ENCODE data around the gene ARHGEF11.

ARHGEF11 gene

DNA sequence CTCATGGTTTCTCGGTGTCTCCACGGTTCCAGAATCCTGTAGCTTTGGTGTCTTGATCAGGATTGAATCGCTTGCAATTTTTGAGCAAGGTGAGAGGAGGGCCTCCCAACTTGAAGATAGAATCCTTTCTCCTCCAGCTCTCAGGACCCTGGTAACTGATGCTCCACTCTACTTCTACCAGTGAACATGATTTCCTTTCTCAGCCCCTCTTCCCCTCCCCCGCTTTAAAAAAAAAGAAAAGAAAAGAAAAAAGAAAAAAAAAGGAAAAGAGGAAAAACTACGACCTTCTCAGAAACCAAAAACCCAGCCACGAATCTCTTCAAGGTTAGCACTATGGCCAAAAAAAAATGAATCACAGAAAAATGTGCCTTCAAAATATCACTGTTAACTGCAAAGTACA is 1.2 kb downstream of the ARHGEF11 start:
- no peak for DNase-seq

DNA sequence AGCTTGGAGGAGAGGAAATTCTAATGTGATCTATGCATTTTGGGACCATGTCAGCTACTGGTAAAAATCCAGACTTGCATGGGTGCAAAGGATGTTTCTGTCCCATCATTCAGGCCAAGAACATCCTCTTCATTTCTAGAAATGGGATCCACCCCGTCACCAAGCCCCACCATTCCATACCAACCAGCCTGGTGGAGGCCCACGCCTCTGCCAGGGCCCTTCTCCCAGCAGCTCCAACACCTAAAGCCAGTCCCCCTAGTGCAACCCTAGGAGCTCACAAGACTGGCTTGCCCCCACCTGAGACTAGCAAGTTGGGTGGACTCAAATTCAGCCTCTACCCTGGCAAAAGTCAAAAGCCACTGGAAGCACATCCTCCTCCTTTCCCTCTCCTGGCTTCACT is 1.9 kb downstream of the ARHGEF11 start:
- no peak for DNase-seq

DNA sequence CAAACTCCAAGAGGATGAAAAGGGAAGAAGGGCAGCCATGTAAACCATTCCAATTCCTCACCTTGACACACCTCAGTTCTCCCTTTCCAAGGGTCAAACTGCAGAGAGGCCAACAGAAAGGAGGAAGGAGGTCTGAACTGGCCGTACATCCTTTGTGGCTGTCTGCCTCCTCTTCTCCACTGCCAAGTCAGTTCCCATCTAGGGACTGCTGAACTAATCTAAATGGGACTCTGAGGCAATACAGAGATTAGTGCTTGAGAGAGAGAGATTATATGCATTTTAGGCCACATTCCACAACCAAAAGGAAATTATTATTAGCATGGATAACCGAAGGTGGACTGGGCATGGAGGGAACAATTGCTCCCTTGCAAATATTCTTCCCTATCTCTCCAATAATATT is 2.7 kb downstream of the ARHGEF11 start:
- DNase-seq: no peak

GRCh38 chr1:157040802-157041201 is 4.7 kb downstream of the ARHGEF11 start:
- DNase-seq: no peak

- no peak for DNase-seq
Observed at GRCh38 chr1:157035121-157035520, 10.4 kb downstream of the ARHGEF11 start.

DNA sequence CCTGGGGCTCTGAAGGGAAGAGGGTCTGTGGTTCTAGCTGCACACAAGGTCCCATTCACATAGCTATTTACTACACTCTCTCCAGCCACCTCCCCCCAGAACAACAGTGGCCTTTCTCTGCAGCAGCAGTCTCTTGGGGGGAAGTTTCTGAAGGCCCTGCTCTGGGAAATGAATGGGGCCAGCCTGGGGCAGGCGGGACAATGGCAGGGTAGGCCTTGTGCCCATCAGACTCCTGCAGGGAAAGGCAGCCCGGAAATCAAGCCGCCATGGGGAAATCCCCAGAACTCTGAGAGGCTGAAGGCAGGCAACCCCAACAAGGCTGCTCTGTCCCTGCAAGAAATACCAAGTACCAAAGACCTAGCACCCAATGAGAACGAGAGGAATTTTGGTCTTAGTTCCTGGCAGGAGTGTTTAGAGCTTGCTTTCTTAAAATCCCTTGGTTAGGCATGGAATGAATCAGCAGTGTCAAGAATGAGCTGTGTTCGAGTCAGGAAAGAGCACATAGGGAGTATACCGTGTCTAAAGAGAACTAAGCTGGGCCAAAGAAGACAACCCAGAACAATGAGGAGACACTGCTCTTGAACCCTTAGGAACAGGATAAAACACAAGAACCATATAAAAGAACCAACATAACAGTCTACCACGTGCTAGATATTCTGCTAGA is 11.3 kb downstream of the ARHGEF11 start:
- no peak for DNase-seq

DNA sequence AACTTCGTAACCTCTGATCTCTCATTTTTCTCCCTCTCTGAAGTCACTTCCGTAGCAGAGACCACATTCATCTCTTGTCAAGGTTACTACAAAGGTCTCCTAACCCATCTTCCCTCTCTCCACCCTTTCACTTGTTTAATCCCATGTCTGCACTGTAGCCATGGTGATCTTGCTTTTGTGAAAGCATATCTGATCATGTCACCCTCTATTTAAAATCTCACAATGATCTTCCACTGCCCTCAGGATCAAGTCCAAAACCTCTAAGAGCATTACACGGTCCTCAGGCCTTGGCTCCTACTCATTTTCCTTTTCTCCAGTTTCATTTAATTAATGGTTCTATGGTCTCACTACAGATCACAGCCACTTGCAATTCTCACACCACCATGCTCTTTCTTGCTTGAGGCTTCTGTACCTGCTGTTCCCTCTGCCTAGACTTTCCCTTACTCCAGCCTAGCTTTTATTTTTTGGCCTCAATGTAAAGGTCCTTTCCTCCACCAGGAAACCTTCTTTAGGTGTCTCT is 12.1 kb downstream of the ARHGEF11 start:
- DNase-seq: no peak

- no peak for DNase-seq
Observed at GRCh38 chr1:157032303-157032702, 13.2 kb downstream of the ARHGEF11 start.

- DNase-seq: no peak
Observed at GRCh38 chr1:157030728-157031127, 14.8 kb downstream of the ARHGEF11 start.

DNA sequence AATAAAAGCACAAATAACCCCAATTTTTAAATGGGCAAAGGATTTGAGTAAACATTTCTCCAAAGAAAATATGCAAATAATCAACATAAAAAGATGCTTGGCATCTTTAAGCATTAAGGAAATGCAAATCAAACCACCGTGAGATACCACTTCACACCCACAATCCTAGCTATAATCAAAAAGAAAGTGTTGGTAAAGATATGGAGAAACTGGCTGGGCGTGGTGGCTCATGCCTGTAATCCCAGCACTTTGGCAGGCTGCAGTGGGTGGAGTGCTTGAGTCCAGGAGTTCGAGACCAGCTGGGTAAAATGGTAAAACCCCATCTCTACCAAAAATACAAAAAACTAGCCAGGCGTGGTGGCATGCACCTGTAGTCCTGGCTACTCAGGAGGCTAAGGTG is 16.9 kb downstream of the ARHGEF11 start:
- DNase-seq: no peak

DNA sequence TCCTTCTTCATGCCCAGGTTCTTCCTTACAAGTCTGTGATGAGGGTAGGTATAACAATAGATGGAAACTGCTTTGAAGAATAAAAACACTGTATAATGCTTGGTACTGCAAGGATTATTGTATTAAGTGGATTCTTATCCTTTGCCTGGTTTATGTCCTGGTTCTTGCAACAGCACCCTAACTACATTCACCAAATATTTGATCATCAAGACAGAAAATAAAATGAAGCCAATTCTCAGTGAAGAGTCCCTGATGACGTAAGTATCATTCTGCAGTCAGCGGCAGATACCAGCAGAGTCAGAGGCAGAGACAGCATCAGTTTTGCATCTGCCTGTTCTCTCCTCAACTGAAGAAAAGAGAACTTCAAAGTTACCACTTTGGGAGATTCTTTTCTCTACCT is 19.7 kb downstream of the ARHGEF11 start:
- DNase-seq: no peak

DNA sequence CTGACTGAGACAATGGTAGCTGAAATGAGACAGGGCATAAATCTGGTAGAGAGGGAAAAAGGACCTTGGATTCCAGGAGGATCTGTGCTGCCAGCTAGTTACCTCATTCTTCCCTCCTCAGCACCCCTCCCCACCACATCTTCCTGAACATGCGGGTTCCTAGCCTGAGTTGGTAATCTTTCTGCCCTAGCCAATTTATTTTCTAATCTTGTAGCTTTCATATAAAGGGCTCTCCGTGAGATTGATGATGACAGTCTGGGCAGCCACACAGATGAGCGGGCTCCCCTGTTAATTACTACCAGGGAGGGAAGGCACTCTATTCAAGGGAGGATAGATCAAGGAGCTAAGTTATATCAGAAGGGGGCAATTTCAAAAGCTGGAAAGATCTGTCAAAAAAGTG is 20.2 kb downstream of the ARHGEF11 start:
- no peak for DNase-seq

DNA sequence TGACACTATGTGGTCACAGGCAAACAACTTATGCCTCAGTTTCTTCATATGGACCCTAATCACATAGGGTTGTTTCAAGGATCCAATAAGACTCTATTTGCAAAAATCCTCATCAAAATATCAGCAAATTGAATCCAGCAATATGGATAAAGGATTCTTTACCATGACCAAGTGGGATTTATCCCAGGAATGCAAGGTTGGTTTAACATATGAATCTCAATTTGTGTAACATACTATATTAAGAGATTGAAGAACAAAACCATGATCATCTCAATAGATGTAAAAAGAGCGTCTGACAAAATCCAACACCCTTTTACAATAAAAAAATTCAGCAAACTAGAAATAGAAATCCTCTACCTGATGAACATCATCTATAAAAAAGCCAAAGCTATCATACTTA is 23.9 kb downstream of the ARHGEF11 start:
- DNase-seq: no peak

DNA sequence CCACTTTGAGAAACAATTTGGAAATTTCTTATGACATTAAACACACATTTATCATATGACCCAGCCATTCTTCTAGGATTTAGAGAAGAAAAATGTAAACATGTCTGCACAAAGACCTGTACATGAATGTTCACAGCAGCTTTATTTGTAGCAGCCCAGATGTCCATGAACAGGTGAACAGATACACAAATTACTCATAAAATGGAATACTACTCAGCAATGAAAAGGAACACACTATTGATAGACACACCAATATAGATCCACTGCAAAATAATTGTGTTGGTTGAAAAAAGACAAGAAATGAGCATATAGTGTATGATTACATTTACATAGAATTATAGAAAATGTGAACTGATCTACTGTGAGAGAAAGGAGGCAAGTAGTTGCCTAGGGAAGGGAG is 26.1 kb downstream of the ARHGEF11 start:
- DNase-seq: no peak

- DNase-seq: no peak
Observed at GRCh38 chr1:157011845-157012244, 33.7 kb downstream of the ARHGEF11 start.

DNA sequence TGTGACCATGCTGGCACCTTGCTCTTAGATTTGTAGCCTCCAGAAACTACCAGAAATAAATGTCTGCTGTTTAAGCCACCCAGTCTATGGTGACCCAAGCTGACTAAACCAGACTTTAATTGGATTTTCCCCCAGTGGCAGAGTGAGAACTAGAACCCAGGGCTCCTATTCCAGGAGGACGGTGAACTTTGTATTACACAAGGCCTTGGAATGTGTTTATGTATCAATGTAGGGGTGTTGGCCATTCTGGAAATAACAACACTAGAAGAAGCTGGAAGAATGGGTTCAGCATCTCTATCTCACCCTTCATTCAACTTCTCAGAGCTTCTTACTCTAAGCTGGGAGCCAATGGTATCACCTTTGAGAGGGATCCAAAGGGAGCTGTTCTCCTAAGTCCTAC is 37.0 kb downstream of the ARHGEF11 start:
- DNase-seq: no peak

- no peak for DNase-seq
Observed at GRCh38 chr1:157007306-157007705, 38.2 kb downstream of the ARHGEF11 start.

GRCh38 chr1:157006676-157007075 is 38.9 kb downstream of the ARHGEF11 start:
- no peak for DNase-seq

DNA sequence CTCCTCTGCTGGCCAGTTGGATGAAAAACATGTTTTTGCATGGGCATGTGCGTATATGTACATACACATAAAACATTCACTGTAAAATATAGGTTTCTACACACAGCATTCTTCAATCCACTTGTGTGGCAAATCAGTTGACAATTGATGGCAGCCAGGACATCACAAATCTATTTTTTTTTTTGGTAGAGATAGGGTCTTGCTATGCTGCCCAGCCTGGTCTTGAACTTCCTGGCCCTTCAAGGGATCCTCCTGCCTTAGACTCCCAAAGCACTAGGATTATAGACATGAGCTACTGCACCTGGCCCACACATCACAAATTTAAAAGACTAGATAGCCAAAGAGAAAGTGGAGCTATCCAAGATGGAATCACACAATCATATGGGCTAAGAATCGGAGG is 39.6 kb downstream of the ARHGEF11 start:
- no peak for DNase-seq

- no peak for DNase-seq
Observed at GRCh38 chr1:157004806-157005205, 40.7 kb downstream of the ARHGEF11 start.

GRCh38 chr1:157004327-157004726 is 41.2 kb downstream of the ARHGEF11 start:
- no peak for DNase-seq

GRCh38 chr1:157001304-157001703 is 44.2 kb downstream of the ARHGEF11 start:
- DNase-seq: no peak

DNA sequence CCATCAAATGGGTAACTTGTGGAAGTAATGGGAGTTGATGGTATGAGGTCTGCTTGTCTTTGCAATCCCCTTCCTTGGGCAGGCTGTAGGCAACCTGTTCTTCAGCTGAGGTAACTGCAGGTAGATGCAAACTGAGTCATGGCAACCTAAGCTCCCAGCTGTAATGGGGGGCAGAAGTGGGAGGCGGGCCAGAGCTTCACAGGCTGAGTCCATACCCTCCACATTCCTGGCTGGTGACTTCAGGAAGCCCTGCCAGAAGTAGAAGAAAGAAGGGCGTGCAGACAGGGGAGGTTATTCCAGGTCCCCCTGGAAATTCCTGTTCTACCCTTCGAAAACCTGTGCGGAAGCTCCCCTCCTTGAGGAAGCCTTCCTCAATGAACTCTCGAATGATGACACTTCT is 44.9 kb downstream of the ARHGEF11 start:
- DNase-seq: no peak

DNA sequence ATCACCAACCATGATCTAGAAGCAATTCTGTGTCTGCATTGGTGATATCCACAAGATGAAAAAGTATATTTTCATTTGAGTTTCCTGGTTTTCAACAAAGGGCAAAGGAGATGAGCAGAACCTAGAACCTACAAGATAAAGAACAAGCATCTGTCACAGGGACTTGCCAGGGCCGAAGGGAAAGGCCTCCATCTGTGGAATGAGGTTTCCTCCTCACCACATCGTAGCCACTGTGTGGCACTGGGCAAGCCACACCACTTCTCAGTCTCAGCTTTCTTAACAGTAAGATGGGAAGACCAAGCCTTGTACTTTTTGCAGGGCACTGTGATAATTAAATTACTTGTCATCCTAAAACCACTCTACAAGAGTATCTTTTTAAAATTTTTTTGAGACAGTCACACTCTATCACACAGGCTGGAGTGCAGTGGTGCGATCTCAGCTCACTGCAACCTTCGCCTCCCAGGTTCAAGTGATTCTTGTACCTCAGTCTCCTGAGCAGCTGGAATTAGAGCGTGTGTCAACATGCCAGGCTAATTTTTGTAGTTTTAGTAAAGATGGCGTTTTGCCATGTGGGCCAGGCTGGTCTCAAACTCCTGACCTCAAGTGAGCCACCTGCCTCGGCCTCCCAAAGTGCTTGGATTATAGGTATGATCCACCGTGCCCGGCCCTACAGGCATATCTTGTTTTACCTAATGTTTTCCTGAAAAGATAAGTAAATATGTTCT is 45.8 kb downstream of the ARHGEF11 start:
- no peak for DNase-seq

Measured in T-helper 1 cell (primary cell).